ENCODE data around the gene CYP3A5.
A peak's percentile ranks its signal among the peaks of the same experiment; 100 is the strongest.

CYP3A5 gene

GRCh38 chr7:99616359-99617191 is 63.2 kb downstream of the CYP3A5 start, which contains the start of gene ZSCAN25:
Gene ZSCAN25, plus strand, starts transcription at chr7:99616946. Its CDS starts 2,661 bp downstream, at chr7:99619607.
- Histone ChIP-seq H3K4me3 (ENCODE audit: insufficient read depth, low read depth, low read length) (peak within 1 kb of the TSS; percentile 97), H3K27ac (ENCODE audit: insufficient read depth, low read depth, low read length, poor library complexity, severe bottlenecking) (peak within 1 kb of the TSS; percentile 88), H3K4me1 (ENCODE audit: control insufficient read depth, insufficient read depth, low read length) (no peaks in the 10 kb centered on the region), H3K9me3 (ENCODE audit: control insufficient read depth, low read length) (no peaks in the 10 kb centered on the region), H3K36me3 (ENCODE audit: control insufficient read depth, insufficient read depth, low read length) (peaks cover 22% of the 10 kb centered on the region), H3K27me3 (ENCODE audit: control insufficient read depth, insufficient read depth, low read length, poor library complexity, severe bottlenecking) (no peaks in the 10 kb centered on the region)
- WGBS, 2 experiments = 1% methylated on average over 60 of the region's 60 CpGs

GRCh38 chr7:99615989-99616358 is 63.8 kb downstream of the CYP3A5 start:
- 91 to 98% methylated on average over 5 of the region's 5 CpGs for WGBS, 2 experiments

GRCh38 chr7:99614495-99614894 is 65.3 kb downstream of the CYP3A5 start:
- Histone ChIP-seq H3K36me3 (ENCODE audit: control insufficient read depth, insufficient read depth, low read length) (peaks cover 4% of the 10 kb centered on the region), H3K4me3 (ENCODE audit: insufficient read depth, low read depth, low read length) (no peak overlapping the region), H3K27me3 (ENCODE audit: control insufficient read depth, insufficient read depth, low read length, poor library complexity, severe bottlenecking) (no peaks in the 10 kb centered on the region), H3K9me3 (ENCODE audit: control insufficient read depth, low read length) (no peaks in the 10 kb centered on the region), H3K4me1 (ENCODE audit: control insufficient read depth, insufficient read depth, low read length) (no peaks in the 10 kb centered on the region), H3K27ac (ENCODE audit: insufficient read depth, low read depth, low read length, poor library complexity, severe bottlenecking) (no peak overlapping the region)
- 83 to 100% methylated on average over 1 to 3 of the region's 3 CpGs for WGBS, 2 experiments

More at GRCh38 chr7:99615989-99616358, 63.8 kb downstream of the CYP3A5 start:
- H3K9me3 ChIP-seq (ENCODE audit: control insufficient read depth, low read length) = no peaks in the 10 kb centered on the region
- no peaks in the 10 kb centered on the region for H3K4me1 ChIP-seq (ENCODE audit: control insufficient read depth, insufficient read depth, low read length)
- no peaks in the 10 kb centered on the region for H3K27me3 ChIP-seq (ENCODE audit: control insufficient read depth, insufficient read depth, low read length, poor library complexity, severe bottlenecking)
- H3K4me3 ChIP-seq (ENCODE audit: insufficient read depth, low read depth, low read length) = peak overlapping the region; percentile 97
- H3K27ac ChIP-seq (ENCODE audit: insufficient read depth, low read depth, low read length, poor library complexity, severe bottlenecking) = no peak overlapping the region
- peaks cover 17% of the 10 kb centered on the region for H3K36me3 ChIP-seq (ENCODE audit: control insufficient read depth, insufficient read depth, low read length)

GRCh38 chr7:99607548-99607947 is 72.2 kb downstream of the CYP3A5 start:
- H3K27ac ChIP-seq (ENCODE audit: insufficient read depth, low read depth, low read length, poor library complexity, severe bottlenecking) = no peak overlapping the region
- H3K9me3 ChIP-seq (ENCODE audit: control insufficient read depth, low read length) = no peaks in the 10 kb centered on the region
- 74 to 76% methylated on average over 9 of the region's 9 CpGs for WGBS, 2 experiments
- no peak overlapping the region for H3K4me3 ChIP-seq (ENCODE audit: insufficient read depth, low read depth, low read length)
- H3K27me3 ChIP-seq (ENCODE audit: control insufficient read depth, insufficient read depth, low read length, poor library complexity, severe bottlenecking) = no peaks in the 10 kb centered on the region
- no peaks in the 10 kb centered on the region for H3K4me1 ChIP-seq (ENCODE audit: control insufficient read depth, insufficient read depth, low read length)
- no peaks in the 10 kb centered on the region for H3K36me3 ChIP-seq (ENCODE audit: control insufficient read depth, insufficient read depth, low read length)

GRCh38 chr7:99606531-99606930 is 73.3 kb downstream of the CYP3A5 start:
- 85 to 88% methylated on average over 8 of the region's 8 CpGs for WGBS, 2 experiments
- H3K9me3 ChIP-seq (ENCODE audit: control insufficient read depth, low read length) = no peaks in the 10 kb centered on the region
- H3K36me3 ChIP-seq (ENCODE audit: control insufficient read depth, insufficient read depth, low read length) = no peaks in the 10 kb centered on the region
- no peaks in the 10 kb centered on the region for H3K4me1 ChIP-seq (ENCODE audit: control insufficient read depth, insufficient read depth, low read length)
- H3K27me3 ChIP-seq (ENCODE audit: control insufficient read depth, insufficient read depth, low read length, poor library complexity, severe bottlenecking) = no peaks in the 10 kb centered on the region
- no peak overlapping the region for H3K4me3 ChIP-seq (ENCODE audit: insufficient read depth, low read depth, low read length)
- no peak overlapping the region for H3K27ac ChIP-seq (ENCODE audit: insufficient read depth, low read depth, low read length, poor library complexity, severe bottlenecking)

GRCh38 chr7:99605527-99605926 is 74.3 kb downstream of the CYP3A5 start:
- 88 to 90% methylated on average over 7 of the region's 7 CpGs for WGBS, 2 experiments
- Histone ChIP-seq H3K4me1 (ENCODE audit: control insufficient read depth, insufficient read depth, low read length) (no peaks in the 10 kb centered on the region), H3K36me3 (ENCODE audit: control insufficient read depth, insufficient read depth, low read length) (no peaks in the 10 kb centered on the region), H3K4me3 (ENCODE audit: insufficient read depth, low read depth, low read length) (no peak overlapping the region), H3K27ac (ENCODE audit: insufficient read depth, low read depth, low read length, poor library complexity, severe bottlenecking) (no peak overlapping the region), H3K27me3 (ENCODE audit: control insufficient read depth, insufficient read depth, low read length, poor library complexity, severe bottlenecking) (no peaks in the 10 kb centered on the region), H3K9me3 (ENCODE audit: control insufficient read depth, low read length) (no peaks in the 10 kb centered on the region)

- H3K4me1 ChIP-seq (ENCODE audit: control insufficient read depth, insufficient read depth, low read length) = no peaks in the 10 kb centered on the region
- H3K27me3 ChIP-seq (ENCODE audit: control insufficient read depth, insufficient read depth, low read length, poor library complexity, severe bottlenecking) = no peaks in the 10 kb centered on the region
- H3K36me3 ChIP-seq (ENCODE audit: control insufficient read depth, insufficient read depth, low read length) = no peaks in the 10 kb centered on the region
- no peaks in the 10 kb centered on the region for H3K9me3 ChIP-seq (ENCODE audit: control insufficient read depth, low read length)
- no peak overlapping the region for H3K4me3 ChIP-seq (ENCODE audit: insufficient read depth, low read depth, low read length)
- no peak overlapping the region for H3K27ac ChIP-seq (ENCODE audit: insufficient read depth, low read depth, low read length, poor library complexity, severe bottlenecking)
- WGBS, 2 experiments = 65 to 71% methylated on average over 7 of the region's 7 CpGs
Measured at GRCh38 chr7:99601656-99602310, 78.0 kb downstream of the CYP3A5 start.

GRCh38 chr7:99599836-99600235 is 80.0 kb downstream of the CYP3A5 start:
- Histone ChIP-seq H3K36me3 (ENCODE audit: control insufficient read depth, insufficient read depth, low read length) (no peaks in the 10 kb centered on the region), H3K27ac (ENCODE audit: insufficient read depth, low read depth, low read length, poor library complexity, severe bottlenecking) (no peak overlapping the region), H3K4me3 (ENCODE audit: insufficient read depth, low read depth, low read length) (no peak overlapping the region), H3K27me3 (ENCODE audit: control insufficient read depth, insufficient read depth, low read length, poor library complexity, severe bottlenecking) (no peaks in the 10 kb centered on the region), H3K4me1 (ENCODE audit: control insufficient read depth, insufficient read depth, low read length) (no peaks in the 10 kb centered on the region), H3K9me3 (ENCODE audit: control insufficient read depth, low read length) (no peaks in the 10 kb centered on the region)
- WGBS, 2 experiments = 87 to 89% methylated on average over 4 of the region's 4 CpGs

Measured in ectodermal cell (in vitro differentiated cells).